ENCODE results near the gene MAGI1.

- TF ChIP-seq, protein P1, sequence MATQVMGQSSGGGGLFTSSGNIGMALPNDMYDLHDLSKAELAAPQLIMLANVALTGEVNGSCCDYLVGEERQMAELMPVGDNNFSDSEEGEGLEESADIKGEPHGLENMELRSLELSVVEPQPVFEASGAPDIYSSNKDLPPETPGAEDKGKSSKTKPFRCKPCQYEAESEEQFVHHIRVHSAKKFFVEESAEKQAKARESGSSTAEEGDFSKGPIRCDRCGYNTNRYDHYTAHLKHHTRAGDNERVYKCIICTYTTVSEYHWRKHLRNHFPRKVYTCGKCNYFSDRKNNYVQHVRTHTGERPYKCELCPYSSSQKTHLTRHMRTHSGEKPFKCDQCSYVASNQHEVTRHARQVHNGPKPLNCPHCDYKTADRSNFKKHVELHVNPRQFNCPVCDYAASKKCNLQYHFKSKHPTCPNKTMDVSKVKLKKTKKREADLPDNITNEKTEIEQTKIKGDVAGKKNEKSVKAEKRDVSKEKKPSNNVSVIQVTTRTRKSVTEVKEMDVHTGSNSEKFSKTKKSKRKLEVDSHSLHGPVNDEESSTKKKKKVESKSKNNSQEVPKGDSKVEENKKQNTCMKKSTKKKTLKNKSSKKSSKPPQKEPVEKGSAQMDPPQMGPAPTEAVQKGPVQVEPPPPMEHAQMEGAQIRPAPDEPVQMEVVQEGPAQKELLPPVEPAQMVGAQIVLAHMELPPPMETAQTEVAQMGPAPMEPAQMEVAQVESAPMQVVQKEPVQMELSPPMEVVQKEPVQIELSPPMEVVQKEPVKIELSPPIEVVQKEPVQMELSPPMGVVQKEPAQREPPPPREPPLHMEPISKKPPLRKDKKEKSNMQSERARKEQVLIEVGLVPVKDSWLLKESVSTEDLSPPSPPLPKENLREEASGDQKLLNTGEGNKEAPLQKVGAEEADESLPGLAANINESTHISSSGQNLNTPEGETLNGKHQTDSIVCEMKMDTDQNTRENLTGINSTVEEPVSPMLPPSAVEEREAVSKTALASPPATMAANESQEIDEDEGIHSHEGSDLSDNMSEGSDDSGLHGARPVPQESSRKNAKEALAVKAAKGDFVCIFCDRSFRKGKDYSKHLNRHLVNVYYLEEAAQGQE (IDR thresholded peaks at IDR 0.05; ENCODE audit: insufficient replicate concordance, low read depth): no peak
- TF ChIP-seq, protein P2, sequence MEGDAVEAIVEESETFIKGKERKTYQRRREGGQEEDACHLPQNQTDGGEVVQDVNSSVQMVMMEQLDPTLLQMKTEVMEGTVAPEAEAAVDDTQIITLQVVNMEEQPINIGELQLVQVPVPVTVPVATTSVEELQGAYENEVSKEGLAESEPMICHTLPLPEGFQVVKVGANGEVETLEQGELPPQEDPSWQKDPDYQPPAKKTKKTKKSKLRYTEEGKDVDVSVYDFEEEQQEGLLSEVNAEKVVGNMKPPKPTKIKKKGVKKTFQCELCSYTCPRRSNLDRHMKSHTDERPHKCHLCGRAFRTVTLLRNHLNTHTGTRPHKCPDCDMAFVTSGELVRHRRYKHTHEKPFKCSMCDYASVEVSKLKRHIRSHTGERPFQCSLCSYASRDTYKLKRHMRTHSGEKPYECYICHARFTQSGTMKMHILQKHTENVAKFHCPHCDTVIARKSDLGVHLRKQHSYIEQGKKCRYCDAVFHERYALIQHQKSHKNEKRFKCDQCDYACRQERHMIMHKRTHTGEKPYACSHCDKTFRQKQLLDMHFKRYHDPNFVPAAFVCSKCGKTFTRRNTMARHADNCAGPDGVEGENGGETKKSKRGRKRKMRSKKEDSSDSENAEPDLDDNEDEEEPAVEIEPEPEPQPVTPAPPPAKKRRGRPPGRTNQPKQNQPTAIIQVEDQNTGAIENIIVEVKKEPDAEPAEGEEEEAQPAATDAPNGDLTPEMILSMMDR (IDR thresholded peaks at IDR 0.05; ENCODE audit: insufficient read depth, low read length): no peak
Observed at GRCh38 chr3:65995515-65995914, 43.2 kb downstream of the MAGI1 start.

Measured in HL-60 (cell line).